HG02870 (cell line): ENCODE measurements around the gene TSPAN4.

ENCODE experiments used
- ATAC-seq: cut with Tn5 transposase; IDR thresholded peaks from one replicate; pipeline ENCODE4 v1.9.1; 2021; ENCODE audit warnings: mild to moderate bottlenecking, moderate library complexity; ENCODE audit not compliant: unreplicated experiment

TSPAN4 gene

GRCh38 chr11:821512-822371 is 20.9 kb upstream of the TSPAN4 start:
- ATAC-seq = no peak

GRCh38 chr11:823441-824291 is 19.0 kb upstream of the TSPAN4 start:
- ATAC-seq = no peak

- ATAC-seq = no peak
These were observed 18.3 kb upstream of the TSPAN4 start for GRCh38 chr11:824292-824880.

GRCh38 chr11:824942-825341 is 17.7 kb upstream of the TSPAN4 start:
- no peak for ATAC-seq

GRCh38 chr11:825366-826226 is 17.1 kb upstream of the TSPAN4 start:
- no peak for ATAC-seq

- ATAC-seq = no peak
These were observed 16.4 kb upstream of the TSPAN4 start for GRCh38 chr11:826227-826621.

GRCh38 chr11:826836-827145 is 15.9 kb upstream of the TSPAN4 start:
- no peak for ATAC-seq

GRCh38 chr11:827146-827896 is 15.3 kb upstream of the TSPAN4 start:
- no peak for ATAC-seq

- ATAC-seq = no peak
These were observed 14.8 kb upstream of the TSPAN4 start, which contains the start of gene CRACR2B for GRCh38 chr11:827897-828192. Gene CRACR2B (plus strand): TSS chr11:827919. CDS start chr11:828608, 689 bp downstream.

GRCh38 chr11:828506-829175 is 14.0 kb upstream of the TSPAN4 start:
- ATAC-seq = no peak

GRCh38 chr11:829176-829846 is 13.3 kb upstream of the TSPAN4 start:
- ATAC-seq = no peak

- no peak for ATAC-seq
These were observed 12.8 kb upstream of the TSPAN4 start for GRCh38 chr11:829847-830294.

GRCh38 chr11:830295-831117 is 12.1 kb upstream of the TSPAN4 start:
- peak; percentile 28 for ATAC-seq

- no peak for ATAC-seq
These were observed 11.4 kb upstream of the TSPAN4 start for GRCh38 chr11:831118-831864.

GRCh38 chr11:831961-832528 is 10.6 kb upstream of the TSPAN4 start:
- no peak for ATAC-seq

- peak; percentile 35 for ATAC-seq
These were observed 10.0 kb upstream of the TSPAN4 start, which contains the start of gene CD151 for GRCh38 chr11:832529-833113. Gene CD151 (plus strand): TSS chr11:832952. CDS start chr11:836070, 3,118 bp downstream.
